K562 (cell line): Measurements from ENCODE around the gene POLN.

Source experiments
- RFX5 ChIP-seq: IDR thresholded peaks from 2 replicates; pipeline ENCODE4 v1.6.1; 2011; ENCODE audit warnings: low read depth, mild to moderate bottlenecking, improper control_type of control experiment, low read length
- SMC3 ChIP-seq: conservative IDR thresholded peaks from 2 replicates; pipeline ENCODE4 v1.6.1; 2011; ENCODE audit warnings: low read depth, low read length, improper control_type of control experiment; ENCODE audit not compliant: insufficient read depth
- SRSF9 ChIP-seq: fragments of 200-400 bp; formaldehyde crosslinking; IDR thresholded peaks from 2 replicates; pipeline ENCODE4 v1.6.1; 2017; ENCODE audit warnings: low read depth, low read length, borderline replicate concordance
- ZNF143 ChIP-seq: sonication (generic); formaldehyde crosslinking; IDR thresholded peaks from 2 replicates; pipeline ENCODE4 v1.9.0; 2022; ENCODE audit warnings: mild to moderate bottlenecking, missing genetic modification reagents
- TF ChIP-seq, protein P1 (sequence below), 3 experiments: IDR thresholded peaks in 2 of 3; conservative IDR thresholded peaks in 1 of 3; 2 replicates each; pipeline ENCODE4 v1.5.1; 2011 to 2012; ENCODE audit warnings: low read length in 3 of 3, mild to moderate bottlenecking in 3 of 3, control low read depth in 2 of 3, improper control_type of control experiment in 1 of 3, inconsistent platforms in 1 of 3, low read depth in 1 of 3, mixed read lengths in 1 of 3, moderate library complexity in 1 of 3; ENCODE audit not compliant: insufficient read depth in 2 of 3

GRCh38 chr4:2261853-2262144 lies 19.9 kb upstream of the POLN start, which contains the start of gene MXD4:
- TF ChIP-seq ZNF143: no peak
- TF ChIP-seq, protein P1, sequence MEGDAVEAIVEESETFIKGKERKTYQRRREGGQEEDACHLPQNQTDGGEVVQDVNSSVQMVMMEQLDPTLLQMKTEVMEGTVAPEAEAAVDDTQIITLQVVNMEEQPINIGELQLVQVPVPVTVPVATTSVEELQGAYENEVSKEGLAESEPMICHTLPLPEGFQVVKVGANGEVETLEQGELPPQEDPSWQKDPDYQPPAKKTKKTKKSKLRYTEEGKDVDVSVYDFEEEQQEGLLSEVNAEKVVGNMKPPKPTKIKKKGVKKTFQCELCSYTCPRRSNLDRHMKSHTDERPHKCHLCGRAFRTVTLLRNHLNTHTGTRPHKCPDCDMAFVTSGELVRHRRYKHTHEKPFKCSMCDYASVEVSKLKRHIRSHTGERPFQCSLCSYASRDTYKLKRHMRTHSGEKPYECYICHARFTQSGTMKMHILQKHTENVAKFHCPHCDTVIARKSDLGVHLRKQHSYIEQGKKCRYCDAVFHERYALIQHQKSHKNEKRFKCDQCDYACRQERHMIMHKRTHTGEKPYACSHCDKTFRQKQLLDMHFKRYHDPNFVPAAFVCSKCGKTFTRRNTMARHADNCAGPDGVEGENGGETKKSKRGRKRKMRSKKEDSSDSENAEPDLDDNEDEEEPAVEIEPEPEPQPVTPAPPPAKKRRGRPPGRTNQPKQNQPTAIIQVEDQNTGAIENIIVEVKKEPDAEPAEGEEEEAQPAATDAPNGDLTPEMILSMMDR (IDR thresholded peaks at IDR 0.05 in 2 of 3, conservative IDR thresholded peaks at IDR 0.05 in 1 of 3; ENCODE audit: insufficient read depth in 2 of 3, low read depth in 1 of 3, low read length in 3 of 3): no peak
- TF ChIP-seq SRSF9: no peak
- no peak for TF ChIP-seq SMC3
- TF ChIP-seq RFX5: no peak
